Measurements from ENCODE around the gene BBS4.

Gene BBS4

GRCh38 chr15:72774696-72775383 lies 88.8 kb downstream of the BBS4 start:
- no peak for DNase-seq (ENCODE audit: low spot score)
- Histone ChIP-seq H3K4me3 (no peak overlapping the region), H3K27ac (no peak overlapping the region)
- TF ChIP-seq CTCF (IDR thresholded peaks at IDR 0.05), result no peak

- TF ChIP-seq CTCF (IDR thresholded peaks at IDR 0.05), result no peak
- no peak overlapping the region for H3K4me3 ChIP-seq
- H3K27ac ChIP-seq, result no peak overlapping the region
- DNase-seq (ENCODE audit: low spot score), result no peak
These were observed 92.8 kb downstream of the BBS4 start for GRCh38 chr15:72778796-72779195.

GRCh38 chr15:72781631-72782030 lies 95.6 kb downstream of the BBS4 start:
- no peak overlapping the region for H3K27ac ChIP-seq
- peak overlapping the region; percentile 40 for H3K4me3 ChIP-seq
- DNase-seq (ENCODE audit: low spot score), result no peak
- no peak for TF ChIP-seq CTCF (IDR thresholded peaks at IDR 0.05)

GRCh38 chr15:72782274-72783003 lies 96.4 kb downstream of the BBS4 start:
- H3K27ac ChIP-seq, result peak overlapping the region; percentile 88 to 93
- H3K4me3 ChIP-seq, result peak overlapping the region; percentile 97
- no peak for TF ChIP-seq CTCF (IDR thresholded peaks at IDR 0.05)
- DNase-seq (ENCODE audit: low spot score), result no peak

- peak overlapping the region; percentile 88 to 93 for H3K27ac ChIP-seq
- no peak for DNase-seq (ENCODE audit: low spot score)
- H3K4me3 ChIP-seq, result peak overlapping the region; percentile 97
- TF ChIP-seq CTCF (IDR thresholded peaks at IDR 0.05), result no peak
These were observed 97.1 kb downstream of the BBS4 start for GRCh38 chr15:72783004-72783639.

- H3K27ac ChIP-seq, result peak within 1 kb of the TSS; percentile 88 to 93
- H3K4me3 ChIP-seq, result peak within 1 kb of the TSS; percentile 97
- no peak for TF ChIP-seq CTCF (IDR thresholded peaks at IDR 0.05)
- peak; percentile 95 for DNase-seq (ENCODE audit: low spot score)
These were observed 97.8 kb downstream of the BBS4 start, which contains the start of gene ADPGK for GRCh38 chr15:72783640-72784455. TSS of gene ADPGK (minus strand) at chr15:72783758. CDS start at chr15:72783691, 67 bp downstream.
